Activated CD4-positive, CD25-positive, alpha-beta regulatory T cell treated with anti-CD3 and anti-CD28 coated beads, Interleukin-2, amount 50 U/mL, for 16 hours (primary cell): ENCODE results near the gene HELZ.

Source experiments
- DNase-seq: peaks from one replicate; pipeline ENCODE4 v3.0.0-alpha.2; 2020; ENCODE audit warnings: low read depth, low spot score

HELZ gene

GRCh38 chr17:67186782-67187181 lies 58.2 kb downstream of the HELZ start:
- no peak for DNase-seq

GRCh38 chr17:67183531-67183930 lies 61.5 kb downstream of the HELZ start:
- no peak for DNase-seq

- DNase-seq = no peak
Measured at GRCh38 chr17:67181825-67182224, 63.2 kb downstream of the HELZ start.

GRCh38 chr17:67180275-67180674 lies 64.7 kb downstream of the HELZ start:
- DNase-seq = no peak

GRCh38 chr17:67178555-67178954 lies 66.4 kb downstream of the HELZ start:
- no peak for DNase-seq

GRCh38 chr17:67177732-67178131 lies 67.3 kb downstream of the HELZ start:
- no peak for DNase-seq

GRCh38 chr17:67174190-67174589 lies 70.8 kb downstream of the HELZ start:
- no peak for DNase-seq

GRCh38 chr17:67171560-67171959 lies 73.4 kb downstream of the HELZ start:
- DNase-seq = no peak

GRCh38 chr17:67168496-67168895 lies 76.5 kb downstream of the HELZ start:
- no peak for DNase-seq

GRCh38 chr17:67165201-67165600 lies 79.8 kb downstream of the HELZ start:
- no peak for DNase-seq

GRCh38 chr17:67164302-67164701 lies 80.7 kb downstream of the HELZ start:
- DNase-seq = no peak

- no peak for DNase-seq
Measured at GRCh38 chr17:67162771-67163170, 82.2 kb downstream of the HELZ start.

- DNase-seq = no peak
Measured at GRCh38 chr17:67161573-67161972, 83.4 kb downstream of the HELZ start.

- no peak for DNase-seq
Measured at GRCh38 chr17:67160791-67161190, 84.2 kb downstream of the HELZ start.

GRCh38 chr17:67157732-67158639 lies 87.0 kb downstream of the HELZ start:
- DNase-seq = no peak

- no peak for DNase-seq
Measured at GRCh38 chr17:67156269-67157199, 88.5 kb downstream of the HELZ start.

GRCh38 chr17:67152824-67153223 lies 92.2 kb downstream of the HELZ start:
- no peak for DNase-seq

- DNase-seq = no peak
Measured at GRCh38 chr17:67151717-67152116, 93.3 kb downstream of the HELZ start.

GRCh38 chr17:67150826-67151225 lies 94.2 kb downstream of the HELZ start:
- no peak for DNase-seq

GRCh38 chr17:67148352-67148751 lies 96.6 kb downstream of the HELZ start:
- DNase-seq = no peak

- DNase-seq = no peak
Measured at GRCh38 chr17:67145183-67145805, 99.7 kb downstream of the HELZ start.

GRCh38 chr17:67143318-67143717 lies 101.7 kb downstream of the HELZ start:
- no peak for DNase-seq
